Heart left ventricle (tissue), 13 donors: ENCODE results near the gene SMCO4.

Source experiments
- CTCF ChIP-seq, 12 donors: fragments of 200-600 bp; sonication (generic) in 4 of 12; IDR thresholded peaks; one replicate each; pipeline versions ENCODE4 v1.5.0 to v1.8.0; 2018 to 2022; ENCODE audit warnings: antibody characterized with exemption in 12 of 12, mild to moderate bottlenecking in 5 of 12
- POLR2A ChIP-seq, 2 donors: fragments of 450-650 bp; IDR thresholded peaks; one replicate each; pipeline ENCODE4 v1.6.1; 2017; ENCODE audit warnings: antibody characterized with exemption in 2 of 2, mild to moderate bottlenecking in 2 of 2, moderate library complexity in 2 of 2
- donor health status: ischemic (EF 13 %, LVEDD 7.1; RV severe dilation, severe dysfunction).
- donor health status: DM: no; HTN: yes; CAD: no.
- donor health status: DM: no; HTN: no; CAD: no.
- donor health status: ischemic (EF 25% LVEDD 6.9; RV normal size, moderate dysfunction).
- donor health status: ischemic (EF 25% LVEDD 5.7; RV mildly dilated, moderate dysfunction).
- donor health status: ischemic (EF 35%, LVEDD 5.7; RV mildly dilated, moderate dysfunction).
- donor health status: nonischemic (EF 11% LVEDD 7.7; RV severe dilation, severe dysfunction).
- donor health status: DM: yes; HTN: yes; CAD: no.
- donor health status: PGD.
- donor health status: ischemic (EF 29% LVEDD 5.4; RV normal size, mild dysfunction).
- donor health status: nonischemic (EF 23%, LVEDD 6.1; RV moderate dilation, normal function).

- TF ChIP-seq CTCF (IDR thresholded peaks at IDR 0.05): no peak
- no peak for TF ChIP-seq POLR2A (IDR thresholded peaks at IDR 0.05)
Observed at GRCh38 chr11:93585758-93586157, 42.6 kb upstream of the SMCO4 start.
